Gastroesophageal sphincter (tissue), 4 donors: ENCODE data around the gene SLC25A25. TPM values are rescaled to one million over a fixed set of nuclear protein-coding genes. Genes with fewer than 3 reads are reported as not detected.
A peak's percentile ranks its signal among the peaks of the same experiment; 100 is the strongest.

Source experiments
- ATAC-seq: fragments of 150-250 bp; one replicate; pipeline ENCODE4 v1.9.1; 2016; ENCODE audit warnings: mild to moderate bottlenecking, moderate library complexity
- H3K27ac ChIP-seq, 4 donors: fragments of 200-600 bp; sonication (generic) in 3 of 4; 1 replicate in 3 of 4; 2 replicates in 1 of 4; pipeline ENCODE4 v1.5.1; 2016 to 2019
- H3K27me3 ChIP-seq: fragments of 200-600 bp; sonication (generic); one replicate; pipeline ENCODE4 v1.5.1; 2019
- H3K36me3 ChIP-seq, 2 donors: fragments of 200-600 bp; sonication (generic); one replicate each; pipeline ENCODE4 v1.5.1; 2019; ENCODE audit warnings: control low read depth in 1 of 2
- H3K4me1 ChIP-seq, 3 donors: fragments of 200-600 bp; sonication (generic); 1 replicate in 2 of 3; 2 replicates in 1 of 3; pipeline ENCODE4 v1.5.1; 2016 to 2019; ENCODE audit warnings: control low read depth in 2 of 3
- H3K4me3 ChIP-seq, 2 donors: fragments of 200-600 bp; sonication (generic); one replicate each; pipeline ENCODE4 v1.5.1; 2019; ENCODE audit warnings: mild to moderate bottlenecking in 1 of 2, moderate library complexity in 1 of 2
- H3K9me3 ChIP-seq, 3 donors: fragments of 200-600 bp; sonication (generic); one replicate each; pipeline ENCODE4 v1.5.1; 2017 to 2019; ENCODE audit warnings: control low read depth in 2 of 3
- CTCF ChIP-seq, 4 experiments: fragments of 200-600 bp in 2 of 4; fragments of 450-650 bp in 2 of 4; sonication (generic) in 1 of 4; IDR thresholded peaks; one replicate each; pipeline ENCODE4 v1.5.1; 2017 to 2019; ENCODE audit warnings: antibody characterized with exemption in 4 of 4, mild to moderate bottlenecking in 2 of 4, moderate library complexity in 2 of 4
- EP300 ChIP-seq: sonication (generic); formaldehyde crosslinking; IDR thresholded peaks from one replicate; pipeline ENCODE4 v1.6.1; 2017; ENCODE audit warnings: antibody characterized with exemption, mild to moderate bottlenecking
- POLR2A ChIP-seq, 2 donors: fragments of 450-650 bp; IDR thresholded peaks; one replicate each; pipeline ENCODE4 v1.6.1; 2017; ENCODE audit warnings: antibody characterized with exemption in 2 of 2, mild to moderate bottlenecking in 2 of 2, moderate library complexity in 1 of 2
- POLR2AphosphoS5 ChIP-seq: sonication (generic); formaldehyde crosslinking; IDR thresholded peaks from one replicate; pipeline ENCODE4 v1.6.1; 2017; ENCODE audit warnings: antibody characterized with exemption
- WGBS, 2 donors: methylation state at CpG; one replicate each; pipeline ENCODE4 v1.1.5; 2018; ENCODE audit warnings: low coverage in 1 of 2; 5-methylcytosine and 5-hydroxymethylcytosine counted together
- total RNA-seq, 4 donors: library from RNA; depleted of rRNA; stranded (reverse); fragments of >200 nt; gene quantifications; one replicate each; pipeline ENCODE4 v1.1.0, GENCODE V29; 2016

SLC25A25 gene
- total RNA-seq, 4 donors from 2014 or later: 16.1 to 64.1 (median 18.3) TPM

- no peak overlapping the region for H3K4me3 ChIP-seq
- peak overlapping the region in 3 of 4 donors; percentile 94 to 99 (median 96) for H3K27ac ChIP-seq
- H3K4me1 ChIP-seq: peaks cover 3 to 77% (median 22%) of the 10 kb centered on the region in 3 donors
- 52 to 77% methylated on average over 2 to 12 of the region's 20 CpGs for WGBS, 2 donors
- ATAC-seq: no peak
- H3K27me3 ChIP-seq: no peaks in the 10 kb centered on the region
- H3K36me3 ChIP-seq: peaks cover 0 to 61% of the 10 kb centered on the region in 2 donors
- TF ChIP-seq POLR2AphosphoS5: no peak
- TF ChIP-seq EP300: no peak
- TF ChIP-seq POLR2A (IDR thresholded peaks at IDR 0.05): no peak
- no peak for TF ChIP-seq CTCF (IDR thresholded peaks at IDR 0.05)
- H3K9me3 ChIP-seq: no peaks in the 10 kb centered on the region
Measured at GRCh38 chr9:128101690-128102089, 33.7 kb downstream of the SLC25A25 start.

GRCh38 chr9:128102196-128102595, 34.2 kb downstream of the SLC25A25 start:
- Histone ChIP-seq H3K27me3 (no peaks in the 10 kb centered on the region), H3K36me3 (peaks cover 0 to 66% of the 10 kb centered on the region in 2 donors), H3K27ac (peak overlapping the region in 1 of 4 donors; percentile 94), H3K4me3 (no peak overlapping the region), H3K9me3 (no peaks in the 10 kb centered on the region), H3K4me1 (peaks cover 3 to 72% (median 22%) of the 10 kb centered on the region in 3 donors)
- no peak for TF ChIP-seq EP300
- TF ChIP-seq CTCF (IDR thresholded peaks at IDR 0.05): no peak
- TF ChIP-seq POLR2A (IDR thresholded peaks at IDR 0.05): no peak
- no peak for TF ChIP-seq POLR2AphosphoS5
- 70% methylated on average over 3 of the region's 13 CpGs; no CpG with 5 or more reads in 1 of the 2 donors for WGBS, 2 donors
- ATAC-seq: no peak

GRCh38 chr9:128102861-128103588, 35.0 kb downstream of the SLC25A25 start:
- peak overlapping the region in 3 of 4 donors; percentile 14 to 94 (median 18) for H3K27ac ChIP-seq
- no peak for TF ChIP-seq EP300
- TF ChIP-seq CTCF (IDR thresholded peaks at IDR 0.05): no peak
- no peak for TF ChIP-seq POLR2AphosphoS5
- no peak for TF ChIP-seq POLR2A (IDR thresholded peaks at IDR 0.05)
- 83% methylated on average over 1 of the region's 23 CpGs; no CpG with 5 or more reads in 1 of the 2 donors for WGBS, 2 donors
- H3K9me3 ChIP-seq: no peaks in the 10 kb centered on the region
- no peak overlapping the region for H3K4me3 ChIP-seq
- no peaks in the 10 kb centered on the region for H3K27me3 ChIP-seq
- H3K4me1 ChIP-seq: peaks cover 0 to 66% (median 14%) of the 10 kb centered on the region in 3 donors
- peaks cover 0 to 74% of the 10 kb centered on the region in 2 donors for H3K36me3 ChIP-seq
- no peak for ATAC-seq

GRCh38 chr9:128103589-128103962, 35.5 kb downstream of the SLC25A25 start:
- H3K9me3 ChIP-seq: no peaks in the 10 kb centered on the region
- no peak for ATAC-seq
- peaks cover 0 to 80% of the 10 kb centered on the region in 2 donors for H3K36me3 ChIP-seq
- 65% methylated on average over 5 of the region's 8 CpGs; no CpG with 5 or more reads in 1 of the 2 donors for WGBS, 2 donors
- no peak for TF ChIP-seq POLR2AphosphoS5
- TF ChIP-seq CTCF (IDR thresholded peaks at IDR 0.05): peak in 1 of 4 experiments; percentile 13
- no peak overlapping the region for H3K4me3 ChIP-seq
- H3K4me1 ChIP-seq: peaks cover 0 to 66% (median 14%) of the 10 kb centered on the region in 3 donors
- H3K27me3 ChIP-seq: no peaks in the 10 kb centered on the region
- peak overlapping the region in 3 of 4 donors; percentile 14 to 27 (median 18) for H3K27ac ChIP-seq

- Histone ChIP-seq H3K4me1 (peaks cover 0 to 66% (median 14%) of the 10 kb centered on the region in 3 donors), H3K9me3 (no peaks in the 10 kb centered on the region), H3K27me3 (no peaks in the 10 kb centered on the region), H3K4me3 (no peak overlapping the region), H3K36me3 (peaks cover 0 to 83% of the 10 kb centered on the region in 2 donors), H3K27ac (peak overlapping the region in 1 of 4 donors; percentile 29)
- no peak for ATAC-seq
- WGBS, 2 donors: 62 to 100% methylated on average over 2 to 3 of the region's 6 CpGs
- TF ChIP-seq POLR2A (IDR thresholded peaks at IDR 0.05): no peak
- TF ChIP-seq POLR2AphosphoS5: peak; percentile 3
- no peak for TF ChIP-seq EP300
- no peak for TF ChIP-seq CTCF (IDR thresholded peaks at IDR 0.05)
Measured at GRCh38 chr9:128104171-128104618, 36.2 kb downstream of the SLC25A25 start.
